NCI-H2029 (cell line): ENCODE results near the gene STAB1.

Experiments
- DNase-seq: peaks from one replicate; lab custom pipeline; 2025; lab: John Stamatoyannopoulos, UW

STAB1 gene

GRCh38 chr3:52487050-52487787 lies 7.9 kb upstream of the STAB1 start:
- no peak for DNase-seq

- DNase-seq, result no peak
Observed at GRCh38 chr3:52487788-52488691, 7.1 kb upstream of the STAB1 start.

- DNase-seq, result no peak
Observed at GRCh38 chr3:52488746-52489145, 6.4 kb upstream of the STAB1 start.

GRCh38 chr3:52489453-52489852 lies 5.7 kb upstream of the STAB1 start:
- no peak for DNase-seq

- no peak for DNase-seq
Observed at GRCh38 chr3:52490035-52490938, 4.9 kb upstream of the STAB1 start.

- DNase-seq, result no peak
Observed at GRCh38 chr3:52490939-52491526, 4.1 kb upstream of the STAB1 start.

GRCh38 chr3:52492059-52492458 lies 3.1 kb upstream of the STAB1 start:
- DNase-seq, result no peak

- DNase-seq, result no peak
Observed at GRCh38 chr3:52493232-52494017, 1.7 kb upstream of the STAB1 start.

- DNase-seq, result no peak
Observed at GRCh38 chr3:52494445-52494844, 693 bp upstream of the STAB1 start.

- no peak for DNase-seq
Observed at GRCh38 chr3:52495777-52496602, 852 bp downstream of the STAB1 start.

GRCh38 chr3:52498137-52499054 lies 3.3 kb downstream of the STAB1 start:
- no peak for DNase-seq

- DNase-seq, result no peak
Observed at GRCh38 chr3:52501046-52501445, 5.9 kb downstream of the STAB1 start.

GRCh38 chr3:52502001-52502400 lies 6.9 kb downstream of the STAB1 start:
- DNase-seq, result no peak

GRCh38 chr3:52502808-52503350 lies 7.7 kb downstream of the STAB1 start:
- no peak for DNase-seq

- no peak for DNase-seq
Observed at GRCh38 chr3:52503788-52504424, 8.8 kb downstream of the STAB1 start.

GRCh38 chr3:52504977-52505376 lies 9.8 kb downstream of the STAB1 start:
- DNase-seq, result no peak

GRCh38 chr3:52506266-52506966 lies 11.3 kb downstream of the STAB1 start:
- DNase-seq, result no peak

GRCh38 chr3:52507359-52507758 lies 12.2 kb downstream of the STAB1 start:
- DNase-seq, result no peak
